Measurements from ENCODE around the gene HNF1B.

The HNF1B gene

DNA sequence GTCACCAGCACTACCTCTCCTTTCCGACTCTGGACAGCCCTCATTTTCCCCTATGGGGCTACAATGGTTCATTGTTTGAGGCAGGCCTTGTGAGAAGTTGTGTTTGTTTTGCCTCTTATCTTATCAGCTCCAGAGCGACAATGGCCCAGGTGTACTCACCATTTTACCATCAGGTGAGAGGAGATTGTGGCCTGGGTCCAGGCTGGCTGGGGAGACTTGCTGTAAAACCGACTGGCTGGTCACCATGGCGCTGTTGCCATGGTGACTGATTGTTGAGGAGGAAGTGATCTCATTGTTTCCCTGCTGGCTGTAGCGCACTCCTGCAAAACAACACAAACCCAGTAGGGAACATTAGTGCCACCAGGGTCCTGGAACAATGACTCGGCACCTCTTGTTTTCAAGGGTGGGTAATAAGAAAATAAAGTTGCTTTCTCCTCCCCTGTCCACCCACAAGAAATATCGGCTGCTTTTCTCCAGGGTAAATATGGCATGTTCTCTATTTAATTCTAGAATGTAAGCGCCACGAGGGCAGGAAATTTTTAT, 34.4 kb downstream of the HNF1B start:
- no peak overlapping the region for H3K9ac ChIP-seq
- H3K36me3 ChIP-seq (ENCODE audit: insufficient read depth) = no peaks in the 10 kb centered on the region
- H2AFZ ChIP-seq (ENCODE audit: low read depth) = no peak overlapping the region
- H3K27me3 ChIP-seq (ENCODE audit: insufficient read depth, low read depth) = no peaks in the 10 kb centered on the region
- no peaks in the 10 kb centered on the region for H3K4me1 ChIP-seq (ENCODE audit: low read depth, poor library complexity, severe bottlenecking)
- no peak overlapping the region for H3K4me2 ChIP-seq
- TF ChIP-seq, protein P1, sequence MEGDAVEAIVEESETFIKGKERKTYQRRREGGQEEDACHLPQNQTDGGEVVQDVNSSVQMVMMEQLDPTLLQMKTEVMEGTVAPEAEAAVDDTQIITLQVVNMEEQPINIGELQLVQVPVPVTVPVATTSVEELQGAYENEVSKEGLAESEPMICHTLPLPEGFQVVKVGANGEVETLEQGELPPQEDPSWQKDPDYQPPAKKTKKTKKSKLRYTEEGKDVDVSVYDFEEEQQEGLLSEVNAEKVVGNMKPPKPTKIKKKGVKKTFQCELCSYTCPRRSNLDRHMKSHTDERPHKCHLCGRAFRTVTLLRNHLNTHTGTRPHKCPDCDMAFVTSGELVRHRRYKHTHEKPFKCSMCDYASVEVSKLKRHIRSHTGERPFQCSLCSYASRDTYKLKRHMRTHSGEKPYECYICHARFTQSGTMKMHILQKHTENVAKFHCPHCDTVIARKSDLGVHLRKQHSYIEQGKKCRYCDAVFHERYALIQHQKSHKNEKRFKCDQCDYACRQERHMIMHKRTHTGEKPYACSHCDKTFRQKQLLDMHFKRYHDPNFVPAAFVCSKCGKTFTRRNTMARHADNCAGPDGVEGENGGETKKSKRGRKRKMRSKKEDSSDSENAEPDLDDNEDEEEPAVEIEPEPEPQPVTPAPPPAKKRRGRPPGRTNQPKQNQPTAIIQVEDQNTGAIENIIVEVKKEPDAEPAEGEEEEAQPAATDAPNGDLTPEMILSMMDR (conservative IDR thresholded peaks at IDR 0.05; ENCODE audit: low read depth, low read length) = no peak
- H4K20me1 ChIP-seq (ENCODE audit: insufficient read depth) = no peaks in the 10 kb centered on the region
- H3K79me2 ChIP-seq (ENCODE audit: insufficient read depth, low read depth) = no peaks in the 10 kb centered on the region
- no peak overlapping the region for H3K27ac ChIP-seq
- H3K4me3 ChIP-seq (IDR thresholded peaks at IDR 0.05; ENCODE audit: insufficient read depth, low read depth, low read length) = no peak overlapping the region

DNA sequence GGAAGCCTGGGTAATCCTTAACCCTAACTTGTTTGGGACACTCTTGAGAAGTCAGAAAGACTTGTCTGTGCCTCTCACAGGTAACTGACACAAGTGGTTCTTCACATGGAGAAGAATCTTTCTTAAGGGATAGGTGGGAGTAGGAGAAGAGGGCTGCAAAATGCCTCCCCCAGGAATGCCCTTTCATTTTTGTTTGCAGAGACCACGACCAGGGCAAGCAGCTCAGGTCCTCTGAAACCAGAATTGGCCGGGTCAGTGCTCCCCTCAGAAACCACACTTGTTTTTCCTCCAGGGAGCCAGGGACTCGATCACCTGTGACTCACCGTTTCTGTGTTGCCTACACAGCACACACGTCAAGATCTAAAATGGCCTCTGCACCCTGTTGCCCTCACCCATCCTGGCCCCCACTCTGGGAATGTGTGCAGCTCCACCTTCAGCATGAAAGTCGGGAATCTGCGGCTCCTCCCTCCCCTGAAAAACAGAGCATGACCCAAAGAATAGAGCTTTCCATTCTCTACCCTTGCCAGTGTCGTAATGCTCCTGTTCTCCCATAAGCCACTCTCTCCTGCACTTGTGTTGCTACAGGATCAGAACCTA, 36.1 kb downstream of the HNF1B start:
- Histone ChIP-seq H3K79me2 (ENCODE audit: insufficient read depth, low read depth) (no peaks in the 10 kb centered on the region), H3K27ac (no peak overlapping the region), H3K9ac (no peak overlapping the region), H3K4me1 (ENCODE audit: low read depth, poor library complexity, severe bottlenecking) (no peaks in the 10 kb centered on the region), H3K36me3 (ENCODE audit: insufficient read depth) (no peaks in the 10 kb centered on the region), H4K20me1 (ENCODE audit: insufficient read depth) (no peaks in the 10 kb centered on the region), H3K27me3 (ENCODE audit: insufficient read depth, low read depth) (no peaks in the 10 kb centered on the region), H3K4me3 (IDR thresholded peaks at IDR 0.05; ENCODE audit: insufficient read depth, low read depth, low read length) (no peak overlapping the region), H3K4me2 (no peak overlapping the region), H2AFZ (ENCODE audit: low read depth) (no peak overlapping the region)
- TF ChIP-seq, protein P1 (conservative IDR thresholded peaks at IDR 0.05; ENCODE audit: low read depth, low read length) = no peak

DNA sequence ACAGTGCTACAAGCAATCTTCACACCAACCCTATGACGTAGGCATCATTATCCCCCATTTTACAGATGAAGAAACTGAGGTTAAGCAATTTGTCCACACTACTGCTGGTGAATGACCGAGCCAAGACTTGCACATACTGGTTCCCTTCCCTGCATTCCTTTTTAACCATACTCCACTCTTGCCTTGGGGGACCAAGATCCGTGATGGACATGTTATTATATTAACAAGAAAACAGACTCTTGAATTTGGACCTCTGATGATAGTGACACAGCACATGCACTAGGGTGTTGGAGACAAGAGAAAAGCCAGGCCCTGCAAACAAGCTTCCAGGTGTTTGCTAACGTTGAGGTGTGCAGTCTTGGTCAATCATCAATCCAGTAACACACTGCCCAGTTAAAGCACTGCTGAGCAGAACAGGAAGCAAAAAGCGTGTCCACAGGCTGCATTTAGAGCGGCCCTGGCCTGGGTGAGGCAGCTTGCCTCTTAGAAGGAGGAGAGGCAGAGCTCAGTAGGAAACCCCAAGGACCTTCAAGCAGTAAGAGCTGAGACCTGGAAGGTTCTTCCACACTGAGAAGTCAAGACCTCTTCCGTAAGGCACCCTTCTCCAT, 36.7 kb downstream of the HNF1B start:
- H3K27ac ChIP-seq = no peak overlapping the region
- H3K36me3 ChIP-seq (ENCODE audit: insufficient read depth) = no peaks in the 10 kb centered on the region
- H4K20me1 ChIP-seq (ENCODE audit: insufficient read depth) = no peaks in the 10 kb centered on the region
- no peak overlapping the region for H3K4me2 ChIP-seq
- H3K79me2 ChIP-seq (ENCODE audit: insufficient read depth, low read depth) = no peaks in the 10 kb centered on the region
- no peak overlapping the region for H3K9ac ChIP-seq
- no peak overlapping the region for H2AFZ ChIP-seq (ENCODE audit: low read depth)
- H3K4me1 ChIP-seq (ENCODE audit: low read depth, poor library complexity, severe bottlenecking) = no peaks in the 10 kb centered on the region
- no peaks in the 10 kb centered on the region for H3K27me3 ChIP-seq (ENCODE audit: insufficient read depth, low read depth)
- no peak overlapping the region for H3K4me3 ChIP-seq (IDR thresholded peaks at IDR 0.05; ENCODE audit: insufficient read depth, low read depth, low read length)
- TF ChIP-seq, protein P1 (conservative IDR thresholded peaks at IDR 0.05; ENCODE audit: low read depth, low read length) = no peak

DNA sequence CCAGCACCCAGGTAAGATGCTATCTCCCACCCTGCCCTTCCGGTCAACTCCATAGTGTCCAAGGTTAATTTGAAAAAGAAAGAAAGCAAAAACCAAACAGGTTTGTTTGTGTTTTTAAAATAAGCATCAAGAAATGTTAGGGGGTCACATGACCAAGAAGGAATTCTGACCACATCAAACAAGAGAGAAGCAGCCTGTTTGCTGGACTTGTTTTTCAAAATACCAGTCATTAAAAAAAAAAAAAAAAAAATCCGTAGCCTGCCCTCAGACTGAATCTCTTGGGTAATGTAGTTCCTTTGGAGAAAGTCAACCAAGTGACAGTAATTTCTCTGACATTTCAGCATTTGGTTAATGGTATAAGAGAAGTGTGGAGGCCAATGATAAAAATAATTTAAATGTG, 38.4 kb downstream of the HNF1B start:
- TF ChIP-seq, protein P1 (conservative IDR thresholded peaks at IDR 0.05; ENCODE audit: low read depth, low read length) = no peak
- H3K27me3 ChIP-seq (ENCODE audit: insufficient read depth, low read depth) = no peaks in the 10 kb centered on the region
- H3K27ac ChIP-seq = no peak overlapping the region
- H3K4me3 ChIP-seq (IDR thresholded peaks at IDR 0.05; ENCODE audit: insufficient read depth, low read depth, low read length) = no peak overlapping the region
- H2AFZ ChIP-seq (ENCODE audit: low read depth) = no peak overlapping the region
- no peaks in the 10 kb centered on the region for H4K20me1 ChIP-seq (ENCODE audit: insufficient read depth)
- no peaks in the 10 kb centered on the region for H3K4me1 ChIP-seq (ENCODE audit: low read depth, poor library complexity, severe bottlenecking)
- no peak overlapping the region for H3K9ac ChIP-seq
- no peaks in the 10 kb centered on the region for H3K36me3 ChIP-seq (ENCODE audit: insufficient read depth)
- no peaks in the 10 kb centered on the region for H3K79me2 ChIP-seq (ENCODE audit: insufficient read depth, low read depth)
- H3K4me2 ChIP-seq = no peak overlapping the region
